Ovary (tissue), 9 donors: ENCODE measurements around the gene CASTOR2. TPM values are rescaled to one million over a fixed set of nuclear protein-coding genes. Genes with fewer than 3 reads are reported as not detected.

Experiments used
- DNase-seq, 5 donors: peaks; one replicate each; pipeline ENCODE4 v3.0.0-alpha.2; 2019 to 2020
- H3K27ac ChIP-seq, 2 donors: fragments of 200-600 bp; one replicate each; pipeline versions ENCODE4 v1.5.1 to v1.8.0; 2019 to 2022
- H3K27me3 ChIP-seq: fragments of 200-600 bp; one replicate; pipeline ENCODE4 v1.8.0; 2022
- H3K36me3 ChIP-seq: fragments of 200-600 bp; sonication (generic); one replicate; pipeline ENCODE4 v1.5.1; 2019
- H3K4me1 ChIP-seq: one replicate; pipeline ENCODE4 v1.8.1; 2013; ENCODE audit warnings: mild to moderate bottlenecking, moderate library complexity; ENCODE audit not compliant: insufficient read depth
- H3K4me3 ChIP-seq: fragments of 200-600 bp; sonication (generic); one replicate; pipeline ENCODE4 v1.5.1; 2017
- H3K9me3 ChIP-seq, 2 donors: fragments of 200-600 bp in 1 of 2; sonication (generic) in 1 of 2; one replicate each; pipeline versions ENCODE4 v1.5.1 to v1.8.1; 2013 to 2019; ENCODE audit warnings: mild to moderate bottlenecking in 1 of 2, moderate library complexity in 1 of 2
- EP300 ChIP-seq: sonication (generic); formaldehyde crosslinking; IDR thresholded peaks from one replicate; pipeline ENCODE4 v1.6.1; 2017; ENCODE audit warnings: antibody characterized with exemption
- POLR2A ChIP-seq: fragments of 450-650 bp; IDR thresholded peaks from one replicate; pipeline ENCODE4 v1.6.1; 2017; ENCODE audit warnings: antibody characterized with exemption, mild to moderate bottlenecking, moderate library complexity
- WGBS, 3 donors: extraction: QIAGEN DNeasy Blood & Tissue Kit in 1 of 3; methylation state at CpG; one replicate each; pipeline versions ENCODE4 v1.1.5 to v1.1.7; 2013 to 2017; 5-methylcytosine and 5-hydroxymethylcytosine counted together
- intact Hi-C, 4 donors: fragments of 100-400 bp; cut with DNase I; formaldehyde crosslinking; loops; one replicate each; pipeline versions ENCODE4 v1.11.0 to v1.15.1; 2022 to 2023
- polyA plus RNA-seq, 2 donors: library from polyadenylated mRNA; stranded (reverse); fragments of 200-250 nt in 1 of 2; fragments of 350-450 nt in 1 of 2; fragmentation: Illumina TruSeq in 1 of 2; extraction: RNeasy Lipid Tissue Mini Kit (QIAGEN cat#74804) in 1 of 2; gene quantifications; one replicate each; pipeline ENCODE4 v1.2.3, GENCODE V29; 2013 to 2014
- total RNA-seq, 7 donors: library from RNA; depleted of rRNA in 2 of 7; stranded (reverse); fragments of >200 nt in 2 of 7; fragmentation: NEBNext Ultra II Directional in 3 of 7; extraction: Animal tissue kit (Norgen Biotek cat#: 25700) in 3 of 7; gene quantifications; one replicate each; pipeline versions ENCODE4 v1.1.0 to v1.2.4, GENCODE V29; 2016 to 2023
- TF ChIP-seq, protein P1 (sequence below), 3 donors: fragments of 450-650 bp in 2 of 3; fragments of 200-600 bp in 1 of 3; IDR thresholded peaks; one replicate each; pipeline versions ENCODE4 v1.5.1 to v1.8.0; 2016 to 2022; ENCODE audit warnings: antibody characterized with exemption in 3 of 3, mild to moderate bottlenecking in 1 of 3
- donor health status: DM: no; HTN: no; CAD: no; lungs with moderate emphysema.
- donor health status: DM: no; HTN: no; CAD: no.
- donor health status: Bipolar disorder and iron deficiency.
- donor health status: DM: yes; HTN: yes; CAD: no.
- donor health status: DM: no; HTN: no; CAD: no.
- donor health status: DM: yes; HTN: yes; CAD: no.

The CASTOR2 gene
- total and polyA plus RNA-seq, 9 donors = 1.9 to 34.4 (median 13.3) TPM

DNA sequence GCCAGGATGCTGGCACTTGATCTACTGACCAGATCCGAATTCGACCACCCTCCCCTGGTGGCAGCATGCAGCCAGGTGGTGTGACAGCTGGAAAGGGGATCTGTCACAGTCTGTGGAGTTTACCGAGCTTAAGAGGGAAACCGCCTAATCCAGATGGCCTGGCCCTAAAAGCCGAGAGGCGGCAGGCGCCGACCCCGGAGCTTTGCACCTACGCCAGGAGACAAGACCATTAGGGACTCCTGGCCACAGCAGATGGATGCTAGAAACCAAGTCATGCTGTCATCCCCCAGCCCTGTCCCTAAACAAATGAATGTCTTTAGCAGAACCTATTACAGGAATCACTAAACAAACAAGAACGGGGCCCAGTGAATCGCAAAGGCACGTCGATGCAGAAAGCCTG lies 81.4 kb downstream of the CASTOR2 start:
- intact Hi-C loops = no loop called here
- no peaks in the 10 kb centered on the region for H3K9me3 ChIP-seq
- TF ChIP-seq, protein P1, sequence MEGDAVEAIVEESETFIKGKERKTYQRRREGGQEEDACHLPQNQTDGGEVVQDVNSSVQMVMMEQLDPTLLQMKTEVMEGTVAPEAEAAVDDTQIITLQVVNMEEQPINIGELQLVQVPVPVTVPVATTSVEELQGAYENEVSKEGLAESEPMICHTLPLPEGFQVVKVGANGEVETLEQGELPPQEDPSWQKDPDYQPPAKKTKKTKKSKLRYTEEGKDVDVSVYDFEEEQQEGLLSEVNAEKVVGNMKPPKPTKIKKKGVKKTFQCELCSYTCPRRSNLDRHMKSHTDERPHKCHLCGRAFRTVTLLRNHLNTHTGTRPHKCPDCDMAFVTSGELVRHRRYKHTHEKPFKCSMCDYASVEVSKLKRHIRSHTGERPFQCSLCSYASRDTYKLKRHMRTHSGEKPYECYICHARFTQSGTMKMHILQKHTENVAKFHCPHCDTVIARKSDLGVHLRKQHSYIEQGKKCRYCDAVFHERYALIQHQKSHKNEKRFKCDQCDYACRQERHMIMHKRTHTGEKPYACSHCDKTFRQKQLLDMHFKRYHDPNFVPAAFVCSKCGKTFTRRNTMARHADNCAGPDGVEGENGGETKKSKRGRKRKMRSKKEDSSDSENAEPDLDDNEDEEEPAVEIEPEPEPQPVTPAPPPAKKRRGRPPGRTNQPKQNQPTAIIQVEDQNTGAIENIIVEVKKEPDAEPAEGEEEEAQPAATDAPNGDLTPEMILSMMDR (IDR thresholded peaks at IDR 0.05) = no peak
- TF ChIP-seq POLR2A = no peak
- no peak for TF ChIP-seq EP300
- H3K27ac ChIP-seq = no peak overlapping the region
- no peaks in the 10 kb centered on the region for H3K27me3 ChIP-seq
- H3K4me3 ChIP-seq = no peak overlapping the region
- DNase-seq = no peak
- WGBS, 3 donors = 72 to 80% (median 73%) methylated on average over 14 of the region's 14 CpGs
- peaks cover 15% of the 10 kb centered on the region for H3K4me1 ChIP-seq
- H3K36me3 ChIP-seq = no peaks in the 10 kb centered on the region

GRCh38 chr7:75048435-75049379 lies 84.2 kb downstream of the CASTOR2 start:
- H3K4me1 ChIP-seq = peaks cover 9% of the 10 kb centered on the region
- no peak overlapping the region for H3K27ac ChIP-seq
- WGBS, 3 donors = 36 to 54% (median 41%) methylated on average over 17 of the region's 17 CpGs
- DNase-seq = peak in 2 of 5 donors; percentile 38 to 71
- H3K4me3 ChIP-seq = no peak overlapping the region
- no peaks in the 10 kb centered on the region for H3K27me3 ChIP-seq
- no peaks in the 10 kb centered on the region for H3K9me3 ChIP-seq
- intact Hi-C loops = no loop called here
- TF ChIP-seq POLR2A = no peak
- TF ChIP-seq, protein P1 (IDR thresholded peaks at IDR 0.05) = no peak
- TF ChIP-seq EP300 = no peak
- H3K36me3 ChIP-seq = no peaks in the 10 kb centered on the region

DNA sequence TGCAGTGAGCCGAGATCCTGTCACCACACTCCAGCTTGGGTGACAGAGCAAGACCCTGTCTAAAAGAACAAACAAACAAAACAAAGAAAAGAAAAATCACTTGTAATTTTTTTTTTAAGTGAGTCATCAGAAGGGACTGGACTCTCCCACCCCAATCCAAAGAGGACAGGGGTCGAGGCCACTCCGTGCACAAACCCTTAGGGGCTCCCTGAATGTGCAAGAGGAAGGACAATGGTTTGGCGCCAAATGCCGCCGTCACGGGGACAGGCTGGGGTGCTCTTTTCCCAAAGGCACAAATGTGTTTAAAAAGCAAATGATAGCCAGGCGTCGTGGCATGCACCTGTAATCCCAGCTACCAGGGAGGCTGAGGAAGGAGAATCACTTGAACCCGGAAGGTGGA lies 85.3 kb downstream of the CASTOR2 start:
- TF ChIP-seq, protein P1 (IDR thresholded peaks at IDR 0.05) = no peak
- TF ChIP-seq POLR2A (no peak), EP300 (no peak)
- WGBS, 3 donors = 84 to 89% (median 85%) methylated on average over 10 of the region's 10 CpGs
- Histone ChIP-seq H3K9me3 (no peaks in the 10 kb centered on the region), H3K4me1 (peaks cover 11% of the 10 kb centered on the region), H3K27me3 (no peaks in the 10 kb centered on the region), H3K36me3 (no peaks in the 10 kb centered on the region), H3K4me3 (no peak overlapping the region), H3K27ac (no peak overlapping the region)
- intact Hi-C loops = no loop called here
- DNase-seq = no peak

- H3K4me1 ChIP-seq = peaks cover 16% of the 10 kb centered on the region
- TF ChIP-seq POLR2A (no peak), EP300 (no peak)
- TF ChIP-seq, protein P1 (IDR thresholded peaks at IDR 0.05) = no peak
- H3K4me3 ChIP-seq = no peak overlapping the region
- no peak for DNase-seq
- H3K27me3 ChIP-seq = no peaks in the 10 kb centered on the region
- 78 to 81% (median 79%) methylated on average over 12 of the region's 12 CpGs for WGBS, 3 donors
- no peaks in the 10 kb centered on the region for H3K36me3 ChIP-seq
- H3K27ac ChIP-seq = no peak overlapping the region
- intact Hi-C loops = no loop called here
- H3K9me3 ChIP-seq = no peaks in the 10 kb centered on the region
These were observed 86.0 kb downstream of the CASTOR2 start for GRCh38 chr7:75050501-75050900.
